ENCODE measurements around the gene CWC27. TPM values are rescaled to one million over a fixed set of nuclear protein-coding genes. Genes with fewer than 3 reads are reported as not detected.

CWC27 gene
- polyA plus RNA-seq, 1 of the 3 experiments (the other 2 are of a cell fraction), result 6.6 TPM

- no peak for DNase-seq
- Histone ChIP-seq H4K20me1 (ENCODE audit: insufficient read depth) (no peaks in the 10 kb centered on the region), H2AFZ (ENCODE audit: low read depth) (no peak overlapping the region; the same call in 1 of the 2 replicates), H3K9me2 (no peaks in the 10 kb centered on the region), H3K27me3 (ENCODE audit: insufficient read depth) (no peaks in the 10 kb centered on the region), H3K4me2 (no peak overlapping the region), H3K9ac (no peak overlapping the region), H3K9me3 (no peaks in the 10 kb centered on the region), H3F3A (replicated peaks; ENCODE audit: insufficient read depth) (no peaks in the 10 kb centered on the region), H3K36me3 (replicated peaks in 1 of 2; ENCODE audit: control insufficient read depth in 1 of 2, insufficient read depth in 2 of 2, low read length in 1 of 2) (no peaks in the 10 kb centered on the region), H3K4me1 (ENCODE audit: control insufficient read depth in 1 of 2, insufficient read depth in 2 of 2, low read depth in 1 of 2, low read length in 1 of 2) (peaks cover 10 to 11% of the 10 kb centered on the region in 2 experiments; a peak in 2 of 4 replicates), H3K4me3 (ENCODE audit: low read depth in 2 of 2, low read length in 1 of 2) (no peak overlapping the region), H3K79me2 (ENCODE audit: insufficient read depth) (no peaks in the 10 kb centered on the region), H3K27ac (ENCODE audit: low read depth in 2 of 2, low read length in 1 of 2) (no peak overlapping the region)
- ChIA-PET POLR2A (no interaction called here), CTCF (no interaction called here)
- 73% methylated on average over 5 of the region's 5 CpGs for WGBS (ENCODE audit: low lambda C conversion rate)
- TF ChIP-seq, protein P1, sequence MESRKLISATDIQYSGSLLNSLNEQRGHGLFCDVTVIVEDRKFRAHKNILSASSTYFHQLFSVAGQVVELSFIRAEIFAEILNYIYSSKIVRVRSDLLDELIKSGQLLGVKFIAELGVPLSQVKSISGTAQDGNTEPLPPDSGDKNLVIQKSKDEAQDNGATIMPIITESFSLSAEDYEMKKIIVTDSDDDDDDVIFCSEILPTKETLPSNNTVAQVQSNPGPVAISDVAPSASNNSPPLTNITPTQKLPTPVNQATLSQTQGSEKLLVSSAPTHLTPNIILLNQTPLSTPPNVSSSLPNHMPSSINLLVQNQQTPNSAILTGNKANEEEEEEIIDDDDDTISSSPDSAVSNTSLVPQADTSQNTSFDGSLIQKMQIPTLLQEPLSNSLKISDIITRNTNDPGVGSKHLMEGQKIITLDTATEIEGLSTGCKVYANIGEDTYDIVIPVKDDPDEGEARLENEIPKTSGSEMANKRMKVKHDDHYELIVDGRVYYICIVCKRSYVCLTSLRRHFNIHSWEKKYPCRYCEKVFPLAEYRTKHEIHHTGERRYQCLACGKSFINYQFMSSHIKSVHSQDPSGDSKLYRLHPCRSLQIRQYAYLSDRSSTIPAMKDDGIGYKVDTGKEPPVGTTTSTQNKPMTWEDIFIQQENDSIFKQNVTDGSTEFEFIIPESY (IDR thresholded peaks at IDR 0.05; ENCODE audit: borderline replicate concordance, low read depth), result no peak
- TF ChIP-seq TCF12 (IDR thresholded peaks at IDR 0.05), result no peak
- no peak for TF ChIP-seq GABPA (IDR thresholded peaks at IDR 0.05; ENCODE audit: low read depth)
- no peak for TF ChIP-seq RFX5 (IDR thresholded peaks at IDR 0.05; ENCODE audit: low read length)
- TF ChIP-seq YY1 (IDR thresholded peaks at IDR 0.05; ENCODE audit: low read depth), result no peak
- TF ChIP-seq IRF3 (IDR thresholded peaks at IDR 0.05; ENCODE audit: low read depth, low read length), result no peak
- no peak for TF ChIP-seq PBX3 (IDR thresholded peaks at IDR 0.05)
- TF ChIP-seq, protein P2, sequence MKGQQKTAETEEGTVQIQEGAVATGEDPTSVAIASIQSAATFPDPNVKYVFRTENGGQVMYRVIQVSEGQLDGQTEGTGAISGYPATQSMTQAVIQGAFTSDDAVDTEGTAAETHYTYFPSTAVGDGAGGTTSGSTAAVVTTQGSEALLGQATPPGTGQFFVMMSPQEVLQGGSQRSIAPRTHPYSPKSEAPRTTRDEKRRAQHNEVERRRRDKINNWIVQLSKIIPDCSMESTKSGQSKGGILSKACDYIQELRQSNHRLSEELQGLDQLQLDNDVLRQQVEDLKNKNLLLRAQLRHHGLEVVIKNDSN (IDR thresholded peaks at IDR 0.05; ENCODE audit: borderline replicate concordance, low read depth), result no peak
- TF ChIP-seq MXI1 (IDR thresholded peaks at IDR 0.05; ENCODE audit: low read depth, low read length), result no peak
- TF ChIP-seq JUND (IDR thresholded peaks at IDR 0.05), result no peak
- no peak for TF ChIP-seq EP300 (IDR thresholded peaks at IDR 0.05; ENCODE audit: borderline replicate concordance in 1 of 2, low read depth in 1 of 2, low read length in 1 of 2)
- no peak for TF ChIP-seq USF2 (IDR thresholded peaks at IDR 0.05; ENCODE audit: borderline replicate concordance, low read depth, low read length)
- TF ChIP-seq, protein P3, sequence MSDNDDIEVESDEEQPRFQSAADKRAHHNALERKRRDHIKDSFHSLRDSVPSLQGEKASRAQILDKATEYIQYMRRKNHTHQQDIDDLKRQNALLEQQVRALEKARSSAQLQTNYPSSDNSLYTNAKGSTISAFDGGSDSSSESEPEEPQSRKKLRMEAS (IDR thresholded peaks at IDR 0.05; ENCODE audit: low read depth), result no peak
- TF ChIP-seq, protein P4, sequence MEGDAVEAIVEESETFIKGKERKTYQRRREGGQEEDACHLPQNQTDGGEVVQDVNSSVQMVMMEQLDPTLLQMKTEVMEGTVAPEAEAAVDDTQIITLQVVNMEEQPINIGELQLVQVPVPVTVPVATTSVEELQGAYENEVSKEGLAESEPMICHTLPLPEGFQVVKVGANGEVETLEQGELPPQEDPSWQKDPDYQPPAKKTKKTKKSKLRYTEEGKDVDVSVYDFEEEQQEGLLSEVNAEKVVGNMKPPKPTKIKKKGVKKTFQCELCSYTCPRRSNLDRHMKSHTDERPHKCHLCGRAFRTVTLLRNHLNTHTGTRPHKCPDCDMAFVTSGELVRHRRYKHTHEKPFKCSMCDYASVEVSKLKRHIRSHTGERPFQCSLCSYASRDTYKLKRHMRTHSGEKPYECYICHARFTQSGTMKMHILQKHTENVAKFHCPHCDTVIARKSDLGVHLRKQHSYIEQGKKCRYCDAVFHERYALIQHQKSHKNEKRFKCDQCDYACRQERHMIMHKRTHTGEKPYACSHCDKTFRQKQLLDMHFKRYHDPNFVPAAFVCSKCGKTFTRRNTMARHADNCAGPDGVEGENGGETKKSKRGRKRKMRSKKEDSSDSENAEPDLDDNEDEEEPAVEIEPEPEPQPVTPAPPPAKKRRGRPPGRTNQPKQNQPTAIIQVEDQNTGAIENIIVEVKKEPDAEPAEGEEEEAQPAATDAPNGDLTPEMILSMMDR (IDR thresholded peaks at IDR 0.05), result no peak
- no peak for TF ChIP-seq TEAD4 (IDR thresholded peaks at IDR 0.05; ENCODE audit: borderline replicate concordance, insufficient read depth)
- TF ChIP-seq EZH2phosphoT487 (IDR thresholded peaks at IDR 0.05; ENCODE audit: borderline replicate concordance, low read depth), result no peak
- TF ChIP-seq SMC3 (IDR thresholded peaks at IDR 0.05; ENCODE audit: low read depth, low read length), result no peak
- TF ChIP-seq NRF1 (IDR thresholded peaks at IDR 0.05; ENCODE audit: low read depth, low read length), result no peak
- TF ChIP-seq POLR2AphosphoS5 (IDR thresholded peaks at IDR 0.05; ENCODE audit: low read depth, low read length), result no peak
Observed at GRCh38 chr5:65066387-65067146, 297.8 kb downstream of the CWC27 start.

Data from SK-N-SH (cell line).